GM23338 (cell line): ENCODE results near the gene CEP55. TPM values are rescaled to one million over a fixed set of nuclear protein-coding genes. Genes with fewer than 3 reads are reported as not detected.

Experiments used
- ATAC-seq: fragments of 200-7000 bp; cut with Tn5 transposase; 3 replicates; pipeline ENCODE4 v1.9.1; 2020
- DNase-seq: peaks from one replicate; pipeline ENCODE4 v3.0.0-alpha.2; 2015; ENCODE audit warnings: low spot score
- H2AFZ ChIP-seq: fragments of 200-600 bp; sonication (generic); 2 replicates; pipeline ENCODE4 v1.8.0; 2016; ENCODE audit warnings: antibody characterized with exemption, mild to moderate bottlenecking, moderate library complexity
- H3F3A ChIP-seq: fragments of 200-600 bp; sonication (generic); replicated peaks from 2 replicates; pipeline ENCODE4 v1.8.0; 2017; ENCODE audit warnings: antibody characterized with exemption, mixed run types, low read depth
- H3K27ac ChIP-seq: fragments of 200-600 bp; sonication (generic); 2 replicates; pipeline ENCODE4 v1.6.1; 2016; ENCODE audit warnings: low read depth
- H3K27me3 ChIP-seq: fragments of 200-600 bp; sonication (generic); 2 replicates; pipeline ENCODE4 v1.8.0; 2016; ENCODE audit warnings: mild to moderate bottlenecking, mixed run types, moderate library complexity; ENCODE audit not compliant: insufficient read depth
- H3K36me3 ChIP-seq: fragments of 200-600 bp; sonication (generic); 2 replicates; pipeline ENCODE4 v1.8.0; 2016; ENCODE audit warnings: mild to moderate bottlenecking; ENCODE audit not compliant: insufficient read depth
- H3K4me1 ChIP-seq: fragments of 200-600 bp; sonication (generic); 2 replicates; pipeline ENCODE4 v1.8.0; 2016; ENCODE audit warnings: mild to moderate bottlenecking, moderate library complexity; ENCODE audit not compliant: insufficient read depth
- H3K4me2 ChIP-seq: fragments of 200-600 bp; sonication (generic); 2 replicates; pipeline ENCODE4 v1.7.1; 2017; ENCODE audit warnings: mixed run types
- H3K4me3 ChIP-seq: fragments of 200-600 bp; sonication (generic); 2 replicates; pipeline ENCODE4 v1.6.1; 2016; ENCODE audit warnings: mixed run types
- H3K79me2 ChIP-seq: fragments of 200-600 bp; sonication (generic); replicated peaks from 2 replicates; pipeline ENCODE4 v1.8.0; 2017; ENCODE audit warnings: mild to moderate bottlenecking; ENCODE audit not compliant: insufficient read depth
- H3K9me2 ChIP-seq: fragments of 200-600 bp; sonication (generic); 2 replicates; pipeline ENCODE4 v1.8.0; 2017; ENCODE audit not compliant: insufficient read depth
- H4K20me1 ChIP-seq: fragments of 200-600 bp; sonication (generic); replicated peaks from 2 replicates; pipeline ENCODE4 v1.8.0; 2017; ENCODE audit warnings: mild to moderate bottlenecking; ENCODE audit not compliant: insufficient read depth
- H3K27ac Mint-ChIP-seq: 2 replicates; pipeline ENCODE4 v1.8.0; 2020; ENCODE audit warnings: inconsistent platforms, mild to moderate bottlenecking, moderate library complexity, mixed read lengths
- H3K27me3 Mint-ChIP-seq: 3 replicates; pipeline ENCODE4 v1.8.0; 2022; ENCODE audit warnings: low read depth, mild to moderate bottlenecking, moderate library complexity, mixed read lengths, inconsistent platforms; ENCODE audit not compliant: insufficient read depth, poor library complexity
- H3K36me3 Mint-ChIP-seq: 3 replicates; pipeline ENCODE4 v1.8.0; 2021; ENCODE audit warnings: low read depth, mild to moderate bottlenecking, inconsistent platforms, moderate library complexity, mixed read lengths
- H3K4me1 Mint-ChIP-seq: 3 replicates; pipeline ENCODE4 v1.8.0; 2020; ENCODE audit warnings: mild to moderate bottlenecking, inconsistent platforms, mixed read lengths
- H3K4me3 Mint-ChIP-seq: 3 replicates; pipeline ENCODE4 v1.8.0; 2021; ENCODE audit warnings: moderate library complexity, mild to moderate bottlenecking, inconsistent platforms, mixed read lengths
- H3K9me3 Mint-ChIP-seq: 3 replicates; pipeline ENCODE4 v1.8.0; 2020; ENCODE audit warnings: moderate library complexity, mild to moderate bottlenecking, inconsistent platforms, mixed read lengths
- CREB1 ChIP-seq: fragments of 250-450 bp; sonication (Bioruptor Pico); IDR thresholded peaks from 2 replicates; pipeline ENCODE4 v1.5.0; 2020; ENCODE audit warnings: low read depth, mild to moderate bottlenecking, moderate library complexity
- ETS1 ChIP-seq: IDR thresholded peaks from 2 replicates; pipeline ENCODE4 v1.6.1; 2016; ENCODE audit warnings: antibody characterized with exemption
- EZH2 ChIP-seq: fragments of 200-600 bp; sonication (generic); IDR thresholded peaks from one replicate; pipeline ENCODE4 v1.8.0; 2017; ENCODE audit warnings: antibody characterized with exemption, mild to moderate bottlenecking, low read depth; ENCODE audit not compliant: unreplicated experiment
- EZH2phosphoT487 ChIP-seq: fragments of 200-600 bp; sonication (generic); IDR thresholded peaks from one replicate; pipeline ENCODE4 v1.8.1; 2018; ENCODE audit warnings: antibody characterized with exemption; ENCODE audit not compliant: unreplicated experiment
- JUNB ChIP-seq: IDR thresholded peaks from one replicate; pipeline ENCODE4 v1.6.1; 2016; ENCODE audit warnings: antibody characterized with exemption; ENCODE audit not compliant: unreplicated experiment
- NANOG ChIP-seq: IDR thresholded peaks from 2 replicates; pipeline ENCODE4 v1.6.1; 2016; ENCODE audit warnings: antibody characterized with exemption, borderline replicate concordance
- POLR2AphosphoS5 ChIP-seq: IDR thresholded peaks from 2 replicates; pipeline ENCODE4 v1.6.1; 2016; ENCODE audit warnings: antibody characterized with exemption, low read depth
- STAT1 ChIP-seq: IDR thresholded peaks from one replicate; pipeline ENCODE4 v1.6.1; 2016; ENCODE audit warnings: antibody characterized with exemption; ENCODE audit not compliant: unreplicated experiment
- ZNF114 ChIP-seq: fragments of 250-450 bp; sonication (Bioruptor Pico); IDR thresholded peaks from 2 replicates; pipeline ENCODE4 v1.5.0; 2020; ENCODE audit warnings: mild to moderate bottlenecking, moderate library complexity
- ZNF462 ChIP-seq: fragments of 250-450 bp; sonication (Bioruptor Pico); IDR thresholded peaks from 2 replicates; pipeline ENCODE4 v1.5.0; 2020; ENCODE audit warnings: mild to moderate bottlenecking, moderate library complexity
- polyA plus RNA-seq: library from polyadenylated mRNA; unstranded; fragments of >200 nt; fragmentation: Nextera tagmentation; extraction: Ambion mirVana; gene quantifications from 2 replicates; pipeline ENCODE4 v1.2.1, GENCODE V29; 2016
- total RNA-seq: library from RNA; depleted of rRNA; stranded (reverse); fragments of >200 nt; shearing (Covaris generic); gene quantifications from 2 replicates; pipeline ENCODE4 v1.2.3, GENCODE V29; 2014
- TF ChIP-seq, protein P1 (sequence below): IDR thresholded peaks from one replicate; pipeline ENCODE4 v1.6.1; 2018; ENCODE audit warnings: antibody characterized with exemption; ENCODE audit not compliant: unreplicated experiment

Gene CEP55
- total and polyA plus RNA-seq, 2 experiments from 2014 or later: 12.4 to 22.4 TPM

GRCh38 chr10:93512565-93512964, 16.2 kb downstream of the CEP55 start (continued):
- TF ChIP-seq ZNF462 (CRISPR knock-in tag) (no peak), EZH2phosphoT487 (no peak), EZH2 (no peak), NANOG (no peak)
- TF ChIP-seq, protein P1, sequence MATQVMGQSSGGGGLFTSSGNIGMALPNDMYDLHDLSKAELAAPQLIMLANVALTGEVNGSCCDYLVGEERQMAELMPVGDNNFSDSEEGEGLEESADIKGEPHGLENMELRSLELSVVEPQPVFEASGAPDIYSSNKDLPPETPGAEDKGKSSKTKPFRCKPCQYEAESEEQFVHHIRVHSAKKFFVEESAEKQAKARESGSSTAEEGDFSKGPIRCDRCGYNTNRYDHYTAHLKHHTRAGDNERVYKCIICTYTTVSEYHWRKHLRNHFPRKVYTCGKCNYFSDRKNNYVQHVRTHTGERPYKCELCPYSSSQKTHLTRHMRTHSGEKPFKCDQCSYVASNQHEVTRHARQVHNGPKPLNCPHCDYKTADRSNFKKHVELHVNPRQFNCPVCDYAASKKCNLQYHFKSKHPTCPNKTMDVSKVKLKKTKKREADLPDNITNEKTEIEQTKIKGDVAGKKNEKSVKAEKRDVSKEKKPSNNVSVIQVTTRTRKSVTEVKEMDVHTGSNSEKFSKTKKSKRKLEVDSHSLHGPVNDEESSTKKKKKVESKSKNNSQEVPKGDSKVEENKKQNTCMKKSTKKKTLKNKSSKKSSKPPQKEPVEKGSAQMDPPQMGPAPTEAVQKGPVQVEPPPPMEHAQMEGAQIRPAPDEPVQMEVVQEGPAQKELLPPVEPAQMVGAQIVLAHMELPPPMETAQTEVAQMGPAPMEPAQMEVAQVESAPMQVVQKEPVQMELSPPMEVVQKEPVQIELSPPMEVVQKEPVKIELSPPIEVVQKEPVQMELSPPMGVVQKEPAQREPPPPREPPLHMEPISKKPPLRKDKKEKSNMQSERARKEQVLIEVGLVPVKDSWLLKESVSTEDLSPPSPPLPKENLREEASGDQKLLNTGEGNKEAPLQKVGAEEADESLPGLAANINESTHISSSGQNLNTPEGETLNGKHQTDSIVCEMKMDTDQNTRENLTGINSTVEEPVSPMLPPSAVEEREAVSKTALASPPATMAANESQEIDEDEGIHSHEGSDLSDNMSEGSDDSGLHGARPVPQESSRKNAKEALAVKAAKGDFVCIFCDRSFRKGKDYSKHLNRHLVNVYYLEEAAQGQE: no peak

DNA sequence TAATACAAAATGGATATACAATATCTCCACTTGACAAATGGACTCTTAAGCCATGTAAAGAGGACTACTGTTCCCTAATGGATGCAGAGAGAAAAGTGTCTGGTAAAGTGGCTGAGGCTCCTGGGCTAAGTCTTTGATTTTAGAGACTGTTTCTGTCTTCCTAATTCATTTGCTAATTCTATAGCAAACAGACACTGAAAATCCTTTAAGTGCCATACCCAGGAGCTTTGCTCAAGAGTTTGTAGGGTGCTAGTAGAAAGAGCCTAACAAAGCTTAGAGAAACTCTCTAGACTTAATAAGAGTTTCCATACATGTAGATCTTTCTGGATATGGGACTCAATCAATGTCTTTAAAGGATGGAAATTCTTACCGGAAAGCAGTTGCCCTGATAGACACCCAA, 16.7 kb downstream of the CEP55 start:
- DNase-seq (no peak), ATAC-seq (no peak)
- Histone ChIP-seq H3K4me3 (no peak overlapping the region), H3F3A (no peaks in the 10 kb centered on the region), H3K27ac (no peak overlapping the region), H3K36me3 (peaks cover 32% of the 10 kb centered on the region), H3K4me2 (no peak overlapping the region), H3K4me1 (no peaks in the 10 kb centered on the region), H3K9me2 (no peaks in the 10 kb centered on the region), H3K79me2 (no peaks in the 10 kb centered on the region), H3K27me3 (no peaks in the 10 kb centered on the region), H4K20me1 (no peaks in the 10 kb centered on the region), H2AFZ (no peak overlapping the region)
- Mint-ChIP-seq H3K36me3 (peaks cover 36% of the 10 kb centered on the region), H3K9me3 (no peaks in the 10 kb centered on the region), H3K4me1 (peaks cover 3% of the 10 kb centered on the region; the same call in 1 of the 3 replicates), H3K27ac (no peak overlapping the region), H3K4me3 (no peak overlapping the region), H3K27me3 (peaks cover 1% of the 10 kb centered on the region)
- TF ChIP-seq ETS1 (no peak), NANOG (no peak), JUNB (no peak), CREB1 (CRISPR knock-in tag) (no peak), STAT1 (no peak), EZH2 (no peak), ZNF114 (no peak), EZH2phosphoT487 (no peak), POLR2AphosphoS5 (no peak)
- TF ChIP-seq, protein P1: no peak
